HG03159 (cell line): ENCODE results near the gene PWP1.
"Not testable (repeated sequence)": the region's sequence is repeated elsewhere in the genome, so short reads cannot be mapped to it uniquely, and the experiment has no call there.

Experiments
- ATAC-seq: cut with Tn5 transposase; IDR thresholded peaks from one replicate; pipeline ENCODE4 v1.9.1; 2021; ENCODE audit warnings: mild to moderate bottlenecking, moderate library complexity; ENCODE audit not compliant: unreplicated experiment

Gene PWP1

DNA sequence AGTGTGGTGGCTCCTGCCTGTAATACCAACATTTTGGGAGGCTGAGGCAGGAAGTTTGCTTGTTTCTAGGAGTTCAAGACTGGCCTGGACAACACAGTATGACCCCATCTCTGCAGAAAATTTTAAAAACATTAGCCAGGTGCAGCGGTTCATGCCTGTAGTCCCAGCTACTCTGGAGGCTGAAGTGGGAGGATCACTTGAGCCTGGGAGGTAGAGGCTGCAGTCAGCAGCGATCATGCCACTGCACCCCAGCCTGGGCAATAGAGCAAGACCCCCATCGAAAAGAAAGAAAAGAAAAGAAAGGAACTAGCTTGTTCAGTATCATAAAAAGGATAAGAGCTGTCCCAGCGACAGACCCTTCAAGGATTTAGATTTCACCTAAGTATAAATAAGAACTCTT lies 18.1 kb upstream of the PWP1 start:
- ATAC-seq: no peak

DNA sequence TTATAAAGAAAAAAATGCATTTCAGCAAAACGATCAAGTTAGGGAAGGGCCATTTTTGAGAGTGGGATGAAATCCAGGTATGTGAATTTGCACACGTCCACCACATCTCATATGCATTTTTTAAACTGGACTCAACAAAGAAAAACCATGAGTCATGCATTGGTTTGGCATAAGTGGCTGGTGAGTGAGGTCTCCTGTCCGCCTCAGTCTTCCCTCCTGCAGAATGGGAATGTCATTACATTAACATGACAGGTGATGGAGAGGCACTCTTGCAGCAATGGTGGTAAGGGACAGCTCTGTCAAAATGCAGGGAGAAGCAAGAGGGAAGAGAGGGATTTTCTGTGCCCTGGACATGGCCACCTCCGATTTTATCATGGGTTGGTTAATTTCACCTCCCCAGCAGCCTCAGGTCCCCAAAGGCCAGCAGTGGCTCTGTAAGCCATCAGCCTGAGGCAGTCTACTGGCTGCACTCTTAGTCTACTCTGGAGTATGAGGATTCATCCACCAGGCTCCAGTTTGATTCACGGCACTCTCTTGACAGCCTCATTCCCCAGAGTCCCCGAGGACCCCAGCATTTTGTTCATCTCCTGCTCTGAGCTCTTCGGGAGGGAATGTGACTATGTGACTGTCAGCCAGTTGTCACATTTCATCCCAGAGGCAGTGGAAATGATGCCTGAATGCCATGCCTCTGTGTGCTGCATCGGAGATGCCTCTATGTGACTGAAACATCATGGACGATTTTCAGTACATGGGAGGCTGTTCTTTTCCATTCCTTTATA lies 17.1 kb upstream of the PWP1 start:
- no peak for ATAC-seq

DNA sequence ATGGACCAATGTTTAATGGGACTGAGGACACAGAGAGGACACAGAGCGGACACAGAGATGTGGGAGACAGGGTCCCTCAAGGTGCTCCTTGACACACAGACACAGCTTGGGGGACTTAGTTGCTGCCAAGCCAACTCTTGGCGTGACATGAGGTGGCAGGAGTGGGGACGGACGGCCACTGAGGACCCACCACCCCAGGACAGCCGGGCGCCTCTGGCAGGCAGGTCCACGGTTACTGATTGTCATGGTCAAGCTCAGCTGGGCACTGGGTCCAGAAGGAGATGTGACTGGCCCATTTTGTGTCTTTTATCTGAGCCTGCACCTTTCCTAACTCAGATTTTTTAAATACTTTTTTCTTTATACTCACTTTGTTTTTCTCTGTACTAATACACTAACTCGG lies 15.7 kb upstream of the PWP1 start:
- no peak for ATAC-seq

DNA sequence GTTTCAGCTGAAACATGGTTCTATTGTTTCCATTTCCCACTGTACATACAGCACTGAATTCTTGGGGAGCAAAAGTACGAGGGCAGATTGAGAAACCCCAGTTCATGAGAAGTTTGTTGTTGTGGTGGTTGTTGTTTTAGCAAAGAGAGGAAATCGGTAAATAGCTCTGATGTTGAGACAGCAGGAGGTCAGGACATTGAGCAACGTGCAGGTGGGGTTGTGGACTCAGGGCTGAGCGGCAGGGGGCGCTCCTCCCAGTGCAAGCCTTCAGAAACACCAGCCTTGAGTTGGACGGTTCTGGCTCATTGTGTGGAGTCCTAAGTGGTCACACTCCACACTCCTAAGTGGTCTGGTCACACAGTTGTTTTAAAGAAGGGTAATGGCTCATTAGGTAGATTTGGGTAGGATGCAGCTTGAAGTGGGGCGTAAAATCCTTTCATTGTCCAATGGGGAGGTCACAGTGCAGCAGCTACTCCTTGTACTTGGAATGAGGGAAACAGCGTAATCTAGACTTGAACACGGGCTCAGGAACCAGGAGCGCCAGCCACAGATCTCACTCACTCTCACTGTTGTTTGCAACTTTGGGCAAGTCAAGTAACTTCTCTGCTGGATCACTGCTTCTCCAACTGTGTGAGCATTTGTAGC lies 14.5 kb upstream of the PWP1 start:
- no peak for ATAC-seq

DNA sequence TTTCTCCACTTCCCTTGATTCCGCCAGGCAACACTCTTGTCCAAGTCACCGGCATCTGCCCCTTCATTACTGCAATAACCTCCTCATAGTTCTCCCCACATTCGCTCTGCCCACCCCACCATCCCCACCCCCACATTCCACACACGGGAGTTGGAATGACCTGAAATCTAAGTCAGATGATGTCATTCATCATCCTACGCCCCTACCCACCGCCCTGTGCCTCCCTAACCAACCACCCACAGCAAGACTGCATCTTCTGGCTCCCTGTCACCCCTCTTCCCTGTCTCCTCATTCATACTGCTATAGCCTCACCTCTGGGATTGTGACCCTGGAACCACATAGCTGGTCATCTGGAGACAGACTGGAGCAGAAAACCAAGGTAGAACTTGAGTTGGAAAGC lies 7.9 kb upstream of the PWP1 start:
- no peak for ATAC-seq

DNA sequence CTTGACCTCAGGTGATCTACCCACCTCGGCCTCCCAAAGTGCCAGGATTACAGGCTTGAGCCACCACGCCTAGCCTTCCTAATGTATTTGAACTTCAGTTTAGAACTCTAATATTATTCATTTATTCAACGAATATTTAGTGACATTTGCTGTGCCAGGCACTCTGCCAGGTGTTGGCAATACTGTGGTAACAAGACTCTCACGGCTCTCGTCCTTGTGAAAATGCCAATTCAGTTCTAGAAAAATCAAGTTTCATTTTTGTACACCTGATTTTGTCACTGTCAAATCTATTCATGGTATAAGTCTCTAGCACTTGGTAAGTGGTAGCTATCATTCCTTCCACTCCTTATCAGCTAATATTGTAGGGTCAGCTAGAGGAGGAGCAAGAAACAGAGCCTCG lies 6.3 kb upstream of the PWP1 start:
- no peak for ATAC-seq

DNA sequence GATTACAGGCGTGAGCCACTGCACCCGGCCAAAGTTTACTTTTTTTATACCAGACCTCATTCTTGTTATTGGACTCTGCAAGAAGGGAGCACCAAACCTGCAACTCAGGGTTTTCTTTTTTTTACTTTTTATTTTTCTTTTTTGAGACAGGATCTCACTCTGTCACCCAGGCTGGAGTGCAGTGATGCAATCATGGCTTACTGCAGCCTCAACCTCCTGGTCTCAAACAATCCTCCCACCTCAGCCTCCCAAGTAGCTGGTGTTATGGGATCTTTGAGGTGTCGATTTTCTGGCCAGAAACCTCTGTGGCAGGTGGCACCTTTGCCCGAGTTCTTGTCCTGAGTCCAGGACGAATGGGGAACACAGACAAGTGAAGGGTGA lies 4.2 kb upstream of the PWP1 start:
- no peak for ATAC-seq

DNA sequence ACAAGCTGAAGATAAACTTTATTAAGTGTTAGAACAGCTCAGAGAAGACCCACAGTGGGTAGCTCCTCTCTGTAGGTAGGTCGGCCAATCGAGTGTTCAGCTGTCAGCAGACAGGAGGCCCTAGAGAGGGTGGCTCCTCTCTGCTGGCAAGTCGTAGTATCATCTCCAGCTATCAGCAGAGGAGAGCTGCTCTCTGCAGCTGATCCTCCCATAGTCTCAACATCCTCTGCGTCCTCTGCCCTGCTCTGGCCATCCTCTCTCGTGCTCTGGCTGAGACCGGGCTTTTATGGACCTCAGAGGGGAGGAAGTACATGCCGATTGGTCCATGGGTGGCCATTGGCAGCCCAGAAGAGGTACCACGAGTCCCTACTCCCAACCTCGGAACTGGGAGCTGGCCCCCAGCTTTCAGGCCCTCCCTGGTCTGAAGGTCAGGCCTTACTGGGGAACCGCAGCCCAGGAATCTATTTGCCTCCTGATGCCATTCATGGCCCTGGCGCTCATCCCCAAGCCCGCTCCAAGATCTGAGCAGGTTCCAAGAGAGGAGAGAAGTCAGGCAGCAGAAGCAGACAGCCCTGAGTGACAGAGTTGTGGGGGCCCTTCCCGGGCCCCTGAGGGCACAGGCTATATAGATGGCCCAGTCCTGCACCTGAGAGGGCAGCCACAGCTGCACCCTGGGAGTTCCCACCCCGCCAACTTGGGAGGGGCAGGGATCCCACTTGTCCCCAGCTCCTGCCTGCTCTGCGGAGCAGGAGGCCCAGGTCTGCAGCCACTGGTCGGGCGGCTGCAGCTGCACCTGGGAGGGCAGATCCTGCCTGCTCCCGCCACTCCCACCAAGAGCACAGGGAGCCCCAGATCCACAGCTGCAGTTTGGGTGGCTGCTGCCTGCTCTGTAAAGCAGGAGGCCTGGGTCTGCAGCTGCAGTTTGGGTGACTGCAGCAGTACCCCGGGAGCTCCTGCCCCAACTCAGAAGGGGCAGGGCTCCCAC lies 3.5 kb upstream of the PWP1 start:
- no peak for ATAC-seq

DNA sequence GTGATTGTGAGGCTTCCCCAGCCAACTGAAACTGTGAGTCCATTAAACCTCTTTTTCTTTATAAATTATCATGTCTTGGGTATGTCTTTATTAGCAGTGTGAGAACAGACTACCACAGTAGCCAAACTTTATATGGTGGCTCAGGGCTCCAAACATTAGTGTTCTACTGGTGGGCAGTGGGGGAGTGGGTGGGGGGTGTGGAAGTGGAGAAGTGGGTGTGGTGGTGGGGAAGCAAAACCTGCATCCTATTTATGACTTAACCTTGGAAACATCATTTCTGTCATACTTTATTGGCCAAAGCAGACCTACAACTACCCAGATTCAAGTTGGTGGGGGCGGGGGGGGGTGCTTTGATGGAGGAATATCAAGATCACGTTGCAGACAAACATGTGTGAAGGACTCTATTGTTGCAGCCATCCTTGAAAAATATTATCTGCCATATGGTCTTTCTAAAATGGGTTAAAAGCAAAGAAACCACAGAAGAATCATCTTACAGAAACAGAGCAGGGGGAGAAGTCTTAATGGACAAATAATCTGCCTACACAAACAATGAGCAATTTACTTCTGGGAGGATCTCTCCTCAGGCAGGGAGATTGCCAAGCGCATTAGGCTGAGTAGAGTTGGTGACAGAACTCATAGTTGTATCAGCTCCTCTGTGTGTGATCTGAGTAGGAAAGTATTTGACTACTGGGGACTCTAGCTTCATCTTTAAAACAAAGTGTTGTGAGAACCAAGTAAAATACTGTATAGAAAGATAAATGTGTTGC lies 1.4 kb upstream of the PWP1 start:
- no peak for ATAC-seq

DNA sequence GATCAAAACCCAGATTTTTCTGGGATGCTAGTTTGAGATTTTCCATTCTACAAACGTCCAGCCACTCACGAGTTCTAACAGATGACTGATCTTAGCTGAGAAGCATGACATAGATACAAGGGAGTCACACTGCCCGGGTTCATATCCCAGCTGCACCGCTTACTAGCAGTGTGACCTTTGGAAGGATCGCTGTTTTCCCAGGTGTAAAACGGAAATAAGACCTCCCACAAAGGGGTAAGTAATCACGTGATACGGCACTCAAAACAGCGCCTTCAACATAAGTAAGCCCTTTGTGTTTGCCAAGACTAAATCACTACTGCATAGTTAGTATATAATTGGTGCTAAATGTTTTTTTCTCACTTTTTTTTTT lies 624 bp upstream of the PWP1 start:
- no peak for ATAC-seq

DNA sequence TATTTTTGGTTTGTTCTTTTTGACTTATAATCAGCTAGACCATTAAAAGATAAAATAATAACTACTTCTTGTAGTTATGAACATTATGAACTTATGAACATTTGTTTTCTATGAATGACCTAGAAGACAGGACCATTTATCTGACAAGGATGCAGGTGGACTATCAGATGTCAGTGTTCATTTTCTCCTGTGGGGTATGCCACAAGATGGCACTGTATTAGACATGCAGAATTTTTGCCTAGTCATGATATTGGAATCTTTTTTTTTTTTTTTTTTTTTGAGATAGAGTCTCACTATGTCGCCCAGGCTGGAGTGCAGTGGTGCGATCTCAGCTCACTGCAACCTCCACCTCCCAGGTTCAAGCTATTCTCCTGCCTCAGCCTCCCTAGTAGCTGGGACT lies 10.2 kb downstream of the PWP1 start:
- not testable (repeated sequence) for ATAC-seq

DNA sequence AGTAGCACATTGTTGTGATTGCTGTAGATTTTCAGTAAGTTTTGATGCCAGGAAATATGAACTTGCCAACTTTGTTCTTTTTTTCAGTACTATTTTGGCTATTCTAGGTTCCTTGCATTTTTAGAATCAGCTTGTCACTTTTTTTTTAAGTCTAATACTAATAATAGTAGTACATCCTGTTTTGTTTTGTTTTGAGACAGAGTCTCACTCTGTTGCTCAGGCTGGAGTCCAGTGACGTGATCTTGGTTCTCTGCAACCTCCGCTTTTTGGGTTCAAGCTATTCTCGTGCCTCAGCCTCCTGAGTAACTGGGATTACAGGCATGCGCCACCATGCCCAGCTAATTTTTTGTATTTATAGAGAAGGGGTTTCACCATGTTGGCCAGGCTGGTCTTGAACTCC lies 16.5 kb downstream of the PWP1 start:
- ATAC-seq: no peak

DNA sequence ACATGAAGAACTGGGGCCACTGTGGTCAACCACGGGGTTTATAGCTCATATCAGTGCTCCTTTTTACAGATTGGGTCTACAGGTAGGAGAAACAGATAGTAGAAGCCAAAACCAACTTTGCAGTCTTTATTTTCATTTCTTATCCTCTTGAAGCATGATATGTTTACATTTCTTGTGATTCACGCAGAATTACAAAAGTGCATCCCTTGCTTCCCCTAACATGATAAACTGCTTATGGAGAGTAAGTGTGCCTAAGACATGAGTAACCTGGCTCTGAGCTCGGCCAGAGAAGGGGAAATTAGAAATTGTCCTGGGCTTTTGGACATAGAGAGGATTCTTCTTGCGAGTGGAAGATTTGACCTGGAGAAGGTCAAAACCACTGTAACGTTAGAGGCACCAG lies 18.4 kb downstream of the PWP1 start:
- no peak for ATAC-seq

DNA sequence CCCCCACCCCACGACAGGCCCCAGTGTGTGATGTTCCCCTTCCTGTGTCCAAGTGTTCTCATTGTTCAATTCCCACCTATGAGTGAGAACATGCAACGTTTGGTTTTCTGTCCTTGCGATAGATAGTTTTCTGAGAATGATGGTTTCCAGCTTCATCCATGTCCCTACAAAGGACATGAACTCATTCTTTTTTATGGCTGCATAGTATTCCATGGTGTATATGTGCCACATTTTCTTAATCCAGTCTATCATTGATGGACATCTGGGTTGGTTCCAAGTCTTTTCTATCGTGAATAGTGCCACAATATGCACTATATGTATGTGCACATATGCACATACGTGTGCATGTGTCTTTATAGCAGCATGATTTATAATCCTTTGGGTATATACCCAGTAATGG lies 19.9 kb downstream of the PWP1 start:
- ATAC-seq: not testable (repeated sequence)

DNA sequence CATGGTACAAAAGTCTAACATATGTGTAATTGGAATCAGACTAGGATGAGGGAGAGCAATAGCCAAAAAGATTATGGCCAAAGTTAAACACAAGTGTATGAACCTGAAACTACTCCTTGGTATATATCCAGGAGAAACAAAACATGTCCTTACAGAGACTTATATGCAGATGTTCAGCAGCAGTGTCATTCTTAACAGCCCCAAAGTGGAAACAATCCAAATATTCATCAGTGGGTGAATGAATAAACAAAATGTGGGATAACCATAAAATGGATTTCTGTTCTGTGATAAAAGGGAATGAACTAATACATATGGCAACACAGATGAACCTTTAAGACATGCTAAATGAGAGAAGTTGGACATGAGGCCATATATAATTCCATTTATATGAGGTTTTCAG lies 30.2 kb downstream of the PWP1 start:
- ATAC-seq: no peak

DNA sequence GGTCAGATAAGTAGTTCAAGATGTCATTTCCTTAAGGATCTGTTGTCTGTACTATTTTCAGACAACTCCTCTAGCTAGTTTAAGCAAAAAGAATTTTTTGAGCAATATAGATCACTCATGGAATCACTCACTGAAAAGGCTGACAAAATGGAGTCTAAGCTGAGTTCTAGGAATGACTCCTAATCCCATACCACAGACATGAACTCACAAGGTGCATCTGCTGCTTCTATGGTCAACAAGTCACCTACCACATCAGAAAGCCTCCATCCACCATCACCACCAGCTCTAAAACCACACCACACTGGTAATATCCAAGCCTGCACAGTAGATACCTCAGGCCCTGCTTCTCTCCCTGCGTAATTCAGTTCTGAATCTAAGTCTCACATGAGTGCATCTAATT lies 33.0 kb downstream of the PWP1 start:
- no peak for ATAC-seq

DNA sequence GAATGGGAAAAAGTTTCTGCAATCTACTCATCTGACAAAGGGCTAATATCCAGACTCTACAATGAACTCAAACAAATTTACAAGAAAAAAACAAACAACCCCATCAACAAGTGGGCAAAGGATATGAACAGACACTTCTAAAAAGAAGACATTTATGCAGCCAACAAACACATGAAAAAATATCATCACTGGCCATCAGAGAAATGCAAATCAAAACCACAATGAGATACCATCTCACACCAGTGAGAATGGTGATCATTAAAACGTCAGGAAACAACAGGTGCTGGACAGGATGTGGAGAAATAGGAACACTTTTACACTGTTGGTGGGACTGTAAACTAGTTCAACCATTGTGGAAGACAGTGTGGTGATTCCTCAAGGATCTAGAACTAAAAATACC lies 41.7 kb downstream of the PWP1 start:
- ATAC-seq: not testable (repeated sequence)

DNA sequence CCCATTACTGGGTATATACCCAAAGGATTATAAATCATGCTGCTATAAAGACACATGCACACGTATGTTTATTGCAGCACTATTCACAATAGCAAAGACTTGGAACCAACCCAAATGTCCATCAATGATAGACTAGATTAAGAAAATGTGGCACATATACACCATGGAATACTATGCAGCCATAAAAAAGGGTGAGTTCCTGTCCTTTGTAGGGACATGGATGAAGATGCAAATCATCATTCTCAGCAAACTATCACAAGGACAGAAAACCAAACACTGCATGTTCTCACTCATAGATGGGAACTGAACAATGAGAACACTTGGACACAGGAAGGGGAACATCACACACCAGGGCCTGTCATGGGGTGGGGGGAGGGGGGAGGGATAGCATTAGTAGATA lies 42.1 kb downstream of the PWP1 start:
- ATAC-seq: not testable (repeated sequence)

DNA sequence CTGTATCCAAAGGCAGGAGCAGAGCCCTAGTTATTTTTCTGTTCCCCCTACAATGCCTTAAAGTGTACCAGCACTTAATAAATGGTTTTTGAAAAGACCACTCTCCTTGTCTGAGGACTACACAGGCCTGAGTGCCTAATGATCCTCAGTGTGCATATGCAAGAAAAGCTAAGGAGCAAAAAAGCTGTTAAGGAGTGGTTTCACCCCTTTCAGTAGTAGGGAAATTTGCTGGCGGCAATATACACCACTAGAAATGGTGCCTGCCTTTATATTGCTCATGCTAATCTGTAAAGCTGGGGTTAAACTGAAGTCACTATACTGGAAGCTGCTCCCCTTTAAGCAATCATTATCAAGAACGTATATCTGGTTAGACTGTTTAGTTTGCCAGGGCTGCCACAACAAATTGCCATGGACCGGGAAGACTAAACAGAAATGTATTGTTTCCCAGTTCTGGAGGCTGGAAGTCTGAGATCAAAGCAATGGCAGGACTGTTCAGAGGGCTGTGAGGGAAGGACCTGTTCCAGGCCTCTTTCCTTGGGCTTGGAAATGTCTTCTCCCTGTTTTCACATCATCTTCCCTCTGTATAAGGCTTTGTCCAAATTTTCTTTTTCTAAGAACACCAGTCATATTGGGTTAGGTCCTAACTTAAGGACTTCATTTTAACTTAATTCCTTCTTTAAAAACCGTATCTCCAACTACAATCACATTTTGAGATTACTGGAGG lies 45.2 kb downstream of the PWP1 start:
- ATAC-seq: no peak

DNA sequence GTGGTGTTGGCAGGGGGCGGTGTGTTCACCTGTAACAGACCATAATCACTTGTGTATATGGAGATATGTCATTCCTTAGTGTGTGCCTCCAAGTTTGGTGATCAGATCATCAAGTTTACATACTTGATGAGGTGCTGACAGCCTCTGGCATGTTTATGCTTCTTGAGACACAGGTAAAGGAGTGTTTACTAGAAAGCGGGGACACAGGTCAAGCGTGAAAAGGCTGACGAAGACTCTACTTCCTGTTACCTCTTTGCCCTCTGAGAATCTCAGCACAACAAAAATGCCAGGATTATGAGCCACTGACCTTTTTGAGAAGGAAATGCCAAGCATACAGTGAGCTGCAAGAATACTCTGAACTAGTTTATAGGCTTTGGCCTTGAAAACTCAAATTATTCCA lies 45.8 kb downstream of the PWP1 start:
- ATAC-seq: no peak
